Esophagus squamous epithelium (tissue), 5 donors: Measurements from ENCODE around the gene ITGB3BP. TPM values are rescaled to one million over a fixed set of nuclear protein-coding genes. Genes with fewer than 3 reads are reported as not detected.

Experiments used
- DNase-seq: peaks from one replicate; lab custom pipeline; 2025; lab: John Stamatoyannopoulos, UW
- H3K27ac ChIP-seq, 4 donors: fragments of 200-600 bp; sonication (generic); one replicate each; pipeline ENCODE4 v1.5.1; 2016 to 2019; ENCODE audit warnings: mild to moderate bottlenecking in 1 of 4
- H3K27me3 ChIP-seq, 4 donors: fragments of 200-600 bp; sonication (generic); 1 replicate in 3 of 4; 2 replicates in 1 of 4; pipeline versions ENCODE4 v1.5.1 to v1.6.0; 2017 to 2021; ENCODE audit warnings: antibody characterized with exemption in 1 of 4
- H3K36me3 ChIP-seq, 3 donors: fragments of 200-600 bp; sonication (generic); one replicate each; pipeline ENCODE4 v1.5.1; 2016 to 2019
- H3K4me1 ChIP-seq, 3 donors: fragments of 200-600 bp; sonication (generic); one replicate each; pipeline ENCODE4 v1.5.1; 2017 to 2019
- H3K4me3 ChIP-seq, 4 donors: fragments of 200-600 bp; sonication (generic); 1 replicate in 3 of 4; 2 replicates in 1 of 4; pipeline ENCODE4 v1.5.1; 2016 to 2019; ENCODE audit warnings: mild to moderate bottlenecking in 2 of 4, moderate library complexity in 1 of 4
- H3K9me3 ChIP-seq, 3 donors: fragments of 200-600 bp; sonication (generic); one replicate each; pipeline ENCODE4 v1.5.1; 2016 to 2019
- POLR2A ChIP-seq, 4 donors: fragments of 450-650 bp; IDR thresholded peaks; one replicate each; pipeline ENCODE4 v1.6.1; 2017; ENCODE audit warnings: antibody characterized with exemption in 4 of 4, mild to moderate bottlenecking in 4 of 4, moderate library complexity in 3 of 4
- WGBS, 2 donors: methylation state at CpG; one replicate each; pipeline ENCODE4 v1.1.5; 2018; 5-methylcytosine and 5-hydroxymethylcytosine counted together
- intact Hi-C: fragments of 100-400 bp; cut with DNase I; formaldehyde crosslinking; loops from one replicate; pipeline ENCODE4 v1.15.0; 2022
- total RNA-seq, 4 donors: library from RNA; depleted of rRNA; stranded (reverse); fragments of >200 nt; gene quantifications; one replicate each; pipeline ENCODE4 v1.1.0, GENCODE V29; 2016
- TF ChIP-seq, protein P1 (sequence below), 6 experiments: fragments of 450-650 bp in 4 of 6; fragments of 200-600 bp in 2 of 6; sonication (generic) in 2 of 6; IDR thresholded peaks; one replicate each; pipeline ENCODE4 v1.5.1; 2016 to 2019; ENCODE audit warnings: antibody characterized with exemption in 6 of 6, mild to moderate bottlenecking in 4 of 6, moderate library complexity in 4 of 6
- donor health status: DM: yes; HTN: yes; CAD: no.

ITGB3BP gene
- total RNA-seq, 4 donors from 2014 or later: 7.3 to 22.3 (median 12.7) TPM

- Histone ChIP-seq H3K27me3 (no peaks in the 10 kb centered on the region), H3K9me3 (no peaks in the 10 kb centered on the region), H3K4me1 (peaks cover 0 to 18% (median 4%) of the 10 kb centered on the region in 3 donors), H3K27ac (peak overlapping the region; percentile 59 to 77 (median 64)), H3K4me3 (no peak overlapping the region), H3K36me3 (peaks cover 0 to 14% (median 4%) of the 10 kb centered on the region in 3 donors)
- WGBS, 2 donors: 22 to 32% methylated on average over 2 of the region's 2 CpGs
- no peak for DNase-seq
- intact Hi-C loops: no loop called here
- TF ChIP-seq POLR2A (IDR thresholded peaks at IDR 0.05): no peak
- TF ChIP-seq, protein P1, sequence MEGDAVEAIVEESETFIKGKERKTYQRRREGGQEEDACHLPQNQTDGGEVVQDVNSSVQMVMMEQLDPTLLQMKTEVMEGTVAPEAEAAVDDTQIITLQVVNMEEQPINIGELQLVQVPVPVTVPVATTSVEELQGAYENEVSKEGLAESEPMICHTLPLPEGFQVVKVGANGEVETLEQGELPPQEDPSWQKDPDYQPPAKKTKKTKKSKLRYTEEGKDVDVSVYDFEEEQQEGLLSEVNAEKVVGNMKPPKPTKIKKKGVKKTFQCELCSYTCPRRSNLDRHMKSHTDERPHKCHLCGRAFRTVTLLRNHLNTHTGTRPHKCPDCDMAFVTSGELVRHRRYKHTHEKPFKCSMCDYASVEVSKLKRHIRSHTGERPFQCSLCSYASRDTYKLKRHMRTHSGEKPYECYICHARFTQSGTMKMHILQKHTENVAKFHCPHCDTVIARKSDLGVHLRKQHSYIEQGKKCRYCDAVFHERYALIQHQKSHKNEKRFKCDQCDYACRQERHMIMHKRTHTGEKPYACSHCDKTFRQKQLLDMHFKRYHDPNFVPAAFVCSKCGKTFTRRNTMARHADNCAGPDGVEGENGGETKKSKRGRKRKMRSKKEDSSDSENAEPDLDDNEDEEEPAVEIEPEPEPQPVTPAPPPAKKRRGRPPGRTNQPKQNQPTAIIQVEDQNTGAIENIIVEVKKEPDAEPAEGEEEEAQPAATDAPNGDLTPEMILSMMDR (IDR thresholded peaks at IDR 0.05): no peak
Observed at GRCh38 chr1:63547621-63548294, 24.7 kb upstream of the ITGB3BP start.

GRCh38 chr1:63545780-63546179, 22.8 kb upstream of the ITGB3BP start:
- Histone ChIP-seq H3K27me3 (no peaks in the 10 kb centered on the region), H3K27ac (no peak overlapping the region), H3K4me3 (no peak overlapping the region), H3K36me3 (peaks cover 0 to 14% (median under 1%) of the 10 kb centered on the region in 3 donors), H3K9me3 (no peaks in the 10 kb centered on the region), H3K4me1 (peaks cover 0 to 18% (median 4%) of the 10 kb centered on the region in 3 donors)
- DNase-seq: no peak
- intact Hi-C loops: no loop called here
- no peak for TF ChIP-seq POLR2A (IDR thresholded peaks at IDR 0.05)
- TF ChIP-seq, protein P1 (IDR thresholded peaks at IDR 0.05): no peak

- intact Hi-C loops: no loop called here
- H3K27ac ChIP-seq: no peak overlapping the region
- TF ChIP-seq, protein P1 (IDR thresholded peaks at IDR 0.05): peak in 3 of 6 experiments; percentile 17 to 54 (median 38)
- TF ChIP-seq POLR2A (IDR thresholded peaks at IDR 0.05): no peak
- no peaks in the 10 kb centered on the region for H3K9me3 ChIP-seq
- no peaks in the 10 kb centered on the region for H3K4me1 ChIP-seq
- peaks cover 0 to 32% (median 0%) of the 10 kb centered on the region in 3 donors for H3K36me3 ChIP-seq
- 39 to 40% methylated on average over 1 of the region's 1 CpG for WGBS, 2 donors
- no peaks in the 10 kb centered on the region for H3K27me3 ChIP-seq
- H3K4me3 ChIP-seq: no peak overlapping the region
- no peak for DNase-seq
Observed at GRCh38 chr1:63537940-63538339, 14.9 kb upstream of the ITGB3BP start.

DNA sequence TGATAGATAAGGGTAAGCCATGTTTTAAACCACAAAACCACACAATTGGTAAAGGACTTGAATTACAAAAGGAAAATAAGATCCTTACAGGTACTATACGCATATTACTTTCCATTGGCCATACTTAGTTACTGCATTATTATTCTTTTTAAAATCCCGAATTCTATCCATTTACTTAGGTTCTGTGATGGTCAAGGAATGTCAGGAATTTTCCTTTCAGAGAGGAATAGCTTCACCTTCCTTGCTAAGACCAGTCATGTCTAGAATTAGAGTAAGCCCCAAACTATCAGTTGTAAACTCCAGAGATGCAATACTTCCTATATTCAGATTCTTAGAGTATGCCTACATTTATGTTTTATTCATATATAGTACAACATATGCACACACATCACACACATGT, 14.0 kb upstream of the ITGB3BP start:
- WGBS, 2 donors: 79 to 92% methylated on average over 2 of the region's 2 CpGs

GRCh38 chr1:63534406-63534805, 11.4 kb upstream of the ITGB3BP start:
- no peaks in the 10 kb centered on the region for H3K9me3 ChIP-seq
- no peaks in the 10 kb centered on the region for H3K27me3 ChIP-seq
- no peak overlapping the region for H3K27ac ChIP-seq
- peaks cover 0 to 40% (median 0%) of the 10 kb centered on the region in 3 donors for H3K36me3 ChIP-seq
- DNase-seq: no peak
- intact Hi-C loops: no loop called here
- H3K4me1 ChIP-seq: no peaks in the 10 kb centered on the region
- no peak overlapping the region for H3K4me3 ChIP-seq
- TF ChIP-seq, protein P1 (IDR thresholded peaks at IDR 0.05): no peak
- TF ChIP-seq POLR2A (IDR thresholded peaks at IDR 0.05): no peak

More for the DNA sequence above, 14.0 kb upstream of the ITGB3BP start:
- H3K27me3 ChIP-seq: no peaks in the 10 kb centered on the region
- no peak for DNase-seq
- intact Hi-C loops: no loop called here
- no peak overlapping the region for H3K27ac ChIP-seq
- no peaks in the 10 kb centered on the region for H3K4me1 ChIP-seq
- no peaks in the 10 kb centered on the region for H3K9me3 ChIP-seq
- H3K4me3 ChIP-seq: no peak overlapping the region
- no peak for TF ChIP-seq POLR2A (IDR thresholded peaks at IDR 0.05)
- TF ChIP-seq, protein P1 (IDR thresholded peaks at IDR 0.05): no peak
- peaks cover 0 to 40% (median 0%) of the 10 kb centered on the region in 3 donors for H3K36me3 ChIP-seq
